ENCODE measurements around the gene THG1L.

The THG1L gene

DNA sequence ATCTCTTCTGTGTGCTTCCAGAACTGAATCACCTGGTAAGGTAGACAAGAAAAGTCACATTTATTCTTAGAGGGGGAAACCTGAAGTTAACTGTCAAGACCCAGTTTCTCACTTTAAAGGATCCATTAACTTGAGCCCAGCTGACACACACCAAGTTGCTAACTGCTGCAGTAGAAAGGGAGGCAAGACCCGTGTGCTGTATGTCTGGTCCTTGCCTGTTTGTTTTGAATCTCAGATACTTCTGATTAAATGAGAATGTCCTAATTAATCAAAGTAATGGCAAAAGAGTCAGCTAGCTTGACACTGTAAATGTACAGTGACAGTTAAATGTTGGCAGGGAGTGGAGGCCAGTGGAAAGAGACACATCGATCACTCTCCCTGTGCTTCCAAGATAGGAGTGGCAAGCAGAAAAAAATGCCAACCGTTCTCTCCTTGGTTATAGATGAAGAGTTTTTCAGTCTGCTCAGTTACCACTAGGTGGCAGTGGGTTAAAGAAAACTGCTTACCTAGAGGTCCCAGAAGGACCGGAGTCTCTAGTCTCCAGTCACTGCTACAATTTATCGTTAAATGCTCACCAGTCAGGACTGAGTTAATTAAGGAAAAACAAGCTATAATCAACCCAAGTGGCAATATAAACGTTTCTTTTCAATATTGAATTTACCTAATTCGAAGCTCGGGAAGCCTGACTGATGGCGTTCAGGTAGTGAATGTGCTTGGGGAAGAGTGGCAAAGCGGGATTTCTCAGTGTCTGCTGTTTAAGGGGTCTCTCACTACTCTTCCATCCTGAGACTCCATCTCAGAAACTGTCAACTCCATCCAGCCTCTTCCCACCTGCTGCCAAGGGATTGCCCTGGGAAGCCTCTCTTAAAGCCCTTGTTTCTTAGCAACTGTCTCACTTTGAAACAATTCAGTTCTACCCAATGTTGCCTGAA lies 30.7 kb downstream of the THG1L start:
- no peak for DNase-seq

DNA sequence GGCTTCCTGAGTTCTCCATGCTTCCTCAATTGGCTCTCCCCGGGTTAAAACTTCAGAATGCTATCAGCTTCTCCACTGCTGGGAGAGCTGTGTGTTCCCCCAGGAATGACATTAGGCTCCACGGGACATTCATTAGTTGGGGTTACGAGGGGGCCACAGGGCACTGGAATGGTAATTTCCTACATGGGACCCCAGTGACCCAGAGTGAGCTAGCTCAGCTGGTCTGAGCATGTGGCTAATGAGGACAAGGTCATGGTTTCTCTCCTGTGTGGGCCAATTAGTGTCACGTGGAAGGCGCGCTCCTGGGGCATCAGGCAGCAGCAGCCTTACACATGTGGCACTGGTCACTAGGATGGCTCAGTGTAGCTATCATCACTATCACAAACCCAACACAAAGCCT lies 33.3 kb downstream of the THG1L start:
- DNase-seq: no peak

DNA sequence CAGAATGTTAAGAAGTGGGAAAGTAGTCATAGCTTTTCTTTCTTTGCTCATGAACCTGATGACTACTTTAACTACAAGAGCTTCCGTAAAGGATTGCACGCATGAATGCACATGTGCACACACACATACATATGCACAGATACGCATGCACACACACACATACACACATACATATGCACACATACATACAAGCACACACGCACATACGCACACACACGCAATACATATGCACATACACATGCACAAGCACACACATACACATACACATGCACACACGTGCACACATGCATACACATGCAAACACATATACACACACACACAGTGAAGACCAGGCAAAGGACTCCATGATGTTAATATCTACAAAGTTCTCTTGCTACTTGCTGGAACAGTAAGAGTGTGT lies 35.2 kb downstream of the THG1L start:
- DNase-seq: no peak

DNA sequence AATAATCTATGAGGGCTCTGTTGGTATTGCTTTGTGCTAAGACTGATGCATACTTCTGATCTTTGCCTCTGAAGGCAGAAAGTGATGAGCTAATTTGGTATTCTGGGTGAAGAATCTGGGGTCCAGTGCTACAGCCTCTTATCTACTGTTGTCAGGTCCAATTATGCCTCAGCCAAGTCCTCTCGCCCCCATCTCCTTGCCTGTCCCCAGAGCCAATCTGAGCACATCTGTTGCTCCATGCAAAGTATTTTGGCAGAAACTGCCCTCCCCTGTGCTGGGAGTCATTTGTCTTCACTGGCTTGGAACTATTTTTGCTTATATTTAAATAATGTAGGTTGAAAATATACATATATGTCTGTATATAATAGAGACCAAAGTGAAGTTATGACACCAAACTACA lies 35.7 kb downstream of the THG1L start:
- DNase-seq: no peak

DNA sequence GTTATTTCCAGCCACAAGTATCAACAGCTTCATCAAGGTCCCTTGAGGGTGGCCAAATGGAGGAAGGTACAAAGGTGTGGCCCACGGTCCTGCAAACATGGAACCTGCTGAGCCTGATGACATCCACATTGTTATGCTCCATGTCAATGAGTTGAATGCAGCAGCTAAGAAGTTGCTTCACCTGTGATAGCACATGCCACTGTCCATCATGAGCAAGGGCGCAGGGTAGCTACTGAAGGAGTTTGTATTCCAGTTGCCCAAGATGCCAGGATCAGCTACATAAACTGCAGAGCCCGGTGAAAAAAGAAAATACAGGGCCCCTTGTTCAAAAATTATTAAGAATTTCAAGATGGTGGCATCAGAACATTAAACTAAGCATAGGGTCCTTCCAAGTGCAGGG lies 36.5 kb downstream of the THG1L start:
- DNase-seq: no peak

DNA sequence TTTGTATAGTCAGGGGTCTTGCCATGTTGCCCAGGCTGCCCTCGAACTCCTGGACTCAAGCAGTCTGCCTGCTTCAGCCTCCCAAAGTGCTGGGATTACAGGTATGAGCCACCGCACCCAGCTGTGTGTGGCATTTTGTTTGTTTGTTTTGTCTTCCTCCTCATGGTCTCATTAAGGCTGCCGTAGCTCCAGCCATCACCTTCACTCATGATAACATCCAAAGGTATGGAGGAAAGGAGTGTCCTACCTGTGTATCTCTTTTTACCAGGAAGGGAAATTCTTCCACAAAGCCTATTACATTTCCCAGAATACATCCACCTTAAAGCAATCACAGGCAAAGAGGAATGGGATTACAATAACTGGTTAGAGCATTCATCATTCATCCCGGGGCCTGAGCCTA lies 39.4 kb downstream of the THG1L start:
- no peak for DNase-seq

DNA sequence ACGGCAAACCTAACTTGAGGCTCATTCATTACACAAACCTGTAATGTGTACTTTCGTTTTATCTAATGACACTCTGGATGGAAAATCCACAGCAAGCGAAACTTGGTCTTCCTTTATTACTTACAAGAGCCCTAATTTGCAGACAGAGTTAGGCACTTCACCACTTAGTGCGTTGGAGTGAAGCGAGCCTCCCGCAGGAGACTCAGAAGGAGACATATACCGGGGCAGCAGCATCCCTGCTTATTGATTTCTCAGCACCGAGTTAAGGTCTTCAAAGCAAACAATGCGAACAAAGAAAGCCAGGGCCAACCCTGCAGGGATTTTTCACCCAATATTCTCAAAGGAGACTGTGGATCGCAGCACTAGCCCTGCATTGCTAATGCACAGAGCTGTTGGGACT lies 40.9 kb downstream of the THG1L start:
- DNase-seq: no peak

DNA sequence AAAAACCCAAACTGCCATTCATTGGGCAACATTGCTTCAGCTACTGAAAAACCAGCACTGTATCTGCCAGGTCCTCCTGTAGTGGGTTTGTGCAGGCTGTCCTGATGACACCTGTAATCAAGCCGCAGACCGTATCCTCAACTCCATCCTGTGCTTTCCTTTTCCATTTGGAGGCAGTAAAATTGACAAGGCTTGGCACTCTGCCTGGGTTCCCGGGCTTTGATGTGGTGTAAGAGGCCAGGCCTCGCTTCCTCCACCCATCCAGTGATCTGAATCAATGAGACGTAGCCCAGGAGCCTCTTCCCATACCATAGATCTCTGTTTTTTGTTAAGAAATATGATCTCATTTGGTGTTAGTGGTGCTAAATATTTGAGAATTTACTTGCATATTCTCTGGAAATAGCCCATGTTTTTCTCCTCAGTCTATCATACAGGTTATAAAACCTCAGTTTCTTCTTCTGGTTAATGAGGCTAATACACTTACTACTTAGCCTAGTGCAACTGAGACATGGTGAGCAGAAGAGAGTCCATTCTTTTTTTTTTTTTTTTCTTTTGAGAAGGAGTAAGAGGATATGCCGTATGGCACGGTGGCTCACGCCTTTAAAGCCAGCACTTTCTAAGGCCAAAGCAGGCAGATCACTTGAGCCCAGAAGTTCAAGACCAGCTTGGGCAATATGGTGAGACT lies 47.0 kb downstream of the THG1L start:
- DNase-seq: no peak

DNA sequence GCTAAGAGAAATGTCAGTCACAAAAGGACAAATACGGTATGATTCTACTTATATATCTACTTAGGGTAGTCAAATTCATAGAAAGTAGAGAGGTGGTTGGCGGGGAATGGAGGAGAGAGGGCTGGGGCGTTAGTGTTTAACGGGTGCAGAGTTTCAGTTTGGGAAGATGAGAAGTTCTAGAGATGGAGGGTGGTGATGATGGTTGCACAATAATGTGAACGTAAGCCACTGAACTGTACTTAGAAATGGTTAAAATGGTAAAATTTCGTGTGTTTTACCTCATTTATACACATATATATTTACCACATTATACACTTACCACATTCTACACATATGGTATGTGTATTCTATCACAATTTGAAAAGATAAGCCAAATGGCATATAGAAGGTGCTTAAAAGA lies 48.0 kb downstream of the THG1L start:
- no peak for DNase-seq

DNA sequence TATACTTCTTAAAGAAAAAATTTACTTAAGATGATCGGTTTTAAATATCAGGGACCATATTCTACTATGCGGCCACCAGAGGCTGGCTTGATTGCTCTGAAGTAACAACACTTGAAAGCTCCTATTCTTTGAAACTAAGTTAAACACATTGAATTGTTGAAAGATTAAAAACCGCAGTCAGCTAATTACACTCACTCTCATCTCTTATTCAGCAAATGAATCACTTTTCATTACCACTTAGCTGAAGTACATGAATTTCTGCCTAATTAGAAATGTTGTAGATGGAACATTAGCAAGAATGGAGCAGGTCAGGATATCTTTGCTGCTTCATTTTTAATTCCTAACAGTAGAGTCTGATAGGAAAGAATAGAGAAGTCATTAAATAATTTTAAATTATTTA lies 54.6 kb downstream of the THG1L start:
- no peak for DNase-seq
